ENCODE measurements around the gene MAN1A1.

GRCh38 chr6:119148825-119149525 is 200.6 kb downstream of the MAN1A1 start:
- TF ChIP-seq CTCF (conservative IDR thresholded peaks at IDR 0.05; ENCODE audit: low read depth, low read length), result no peak
- no peak for TF ChIP-seq EZH2 (IDR thresholded peaks at IDR 0.05; ENCODE audit: borderline replicate concordance, low read depth, low read length, poor library complexity, severe bottlenecking)

Data from A673 (cell line).